Astrocyte of the cerebellum (primary cell): ENCODE data around the gene UBP1.

Source experiments
- DNase-seq: peaks from one replicate; pipeline ENCODE4 v3.0.0-alpha.2; 2011; ENCODE audit warnings: low read depth
- H3K4me3 ChIP-seq: 2 replicates; pipeline ENCODE4 v1.5.1; 2011; ENCODE audit warnings: mild to moderate bottlenecking, low read depth, low read length, moderate library complexity
- CTCF ChIP-seq: IDR thresholded peaks from 2 replicates; pipeline ENCODE4 v1.5.1; 2012; ENCODE audit warnings: low read length, low read depth, moderate library complexity, mild to moderate bottlenecking; ENCODE audit errors: missing control alignments
- in situ Hi-C: cut with HindIII; loops from 2 replicates; pipeline ENCODE4 v1.10.0; 2017; ENCODE audit warnings: low sequenced_read_pairs

The UBP1 gene

GRCh38 chr3:33392144-33392543, 48.1 kb downstream of the UBP1 start:
- H3K4me3 ChIP-seq: no peak overlapping the region
- no peak for TF ChIP-seq CTCF
- DNase-seq: no peak
- in situ Hi-C loops: no loop called here

- DNase-seq: no peak
- H3K4me3 ChIP-seq: no peak overlapping the region
- TF ChIP-seq CTCF: no peak
- in situ Hi-C loops: no loop called here
Observed at GRCh38 chr3:33391255-33391995, 48.8 kb downstream of the UBP1 start.

- in situ Hi-C loops: no loop called here
- TF ChIP-seq CTCF: no peak
- DNase-seq: no peak
- no peak overlapping the region for H3K4me3 ChIP-seq
Observed at GRCh38 chr3:33389908-33390307, 50.3 kb downstream of the UBP1 start.

GRCh38 chr3:33388374-33389100, 51.7 kb downstream of the UBP1 start:
- in situ Hi-C loops: no loop called here
- no peak overlapping the region for H3K4me3 ChIP-seq
- no peak for TF ChIP-seq CTCF
- DNase-seq: no peak

- no peak overlapping the region for H3K4me3 ChIP-seq
- DNase-seq: no peak
- in situ Hi-C loops: no loop called here
- no peak for TF ChIP-seq CTCF
Observed at GRCh38 chr3:33386631-33387030, 53.6 kb downstream of the UBP1 start.

GRCh38 chr3:33385423-33385822, 54.8 kb downstream of the UBP1 start:
- no peak for TF ChIP-seq CTCF
- no peak for DNase-seq
- in situ Hi-C loops: no loop called here
- H3K4me3 ChIP-seq: no peak overlapping the region
